ENCODE data around the gene RAB11A. TPM values are rescaled to one million over a fixed set of nuclear protein-coding genes. Genes with fewer than 3 reads are reported as not detected.

The RAB11A gene
- polyA plus RNA-seq, 1 of the 3 experiments (the other 2 are of a cell fraction) = 352 TPM

DNA sequence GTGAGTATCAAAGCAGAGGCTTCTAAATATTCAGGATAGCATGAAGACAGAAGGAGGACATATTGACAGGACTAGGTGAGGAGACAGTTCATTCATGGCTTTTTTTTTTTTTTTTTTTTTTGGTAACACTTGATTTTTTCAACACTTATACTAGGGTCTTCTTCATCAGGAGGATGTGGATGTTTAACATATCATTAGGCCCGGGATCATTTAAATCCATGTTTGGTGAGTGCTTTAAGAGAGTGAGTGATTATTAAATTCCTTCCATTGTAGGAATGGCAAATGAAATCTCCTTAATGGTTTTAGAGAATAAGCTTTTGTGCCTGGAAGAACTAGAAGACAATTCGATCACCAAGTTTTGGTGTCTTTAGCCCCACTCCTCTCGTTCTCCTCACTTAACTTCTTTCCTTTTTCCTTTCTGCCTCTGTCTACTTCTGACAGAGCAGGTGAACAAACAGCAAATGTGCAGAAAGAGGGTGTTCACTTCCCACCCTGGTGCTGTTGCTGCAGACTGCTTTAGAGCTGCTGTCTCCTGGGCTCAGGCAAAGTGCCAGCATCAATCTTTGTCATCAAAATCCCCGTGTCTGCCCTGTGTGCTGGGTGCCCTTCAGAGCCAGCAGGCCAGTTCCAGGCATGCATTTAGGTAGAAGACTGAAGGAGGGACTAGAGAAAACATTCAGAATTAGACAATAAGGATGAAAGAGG is 35.6 kb upstream of the RAB11A start:
- H3K9me3 ChIP-seq = no peaks in the 10 kb centered on the region
- no peak overlapping the region for H3K4me3 ChIP-seq (ENCODE audit: low read depth in 2 of 2, low read length in 1 of 2)
- peaks cover 13% of the 10 kb centered on the region for H3F3A ChIP-seq (replicated peaks; ENCODE audit: insufficient read depth)
- no peaks in the 10 kb centered on the region for H3K9me2 ChIP-seq
- no peak overlapping the region for H3K9ac ChIP-seq
- no peaks in the 10 kb centered on the region for H3K36me3 ChIP-seq (replicated peaks in 1 of 2; ENCODE audit: control insufficient read depth in 1 of 2, insufficient read depth in 2 of 2, low read length in 1 of 2)
- ChIA-PET POLR2A (interaction anchor here (0.6 to 1.0 kb wide), 2 partner anchors 36 to 285 kb away, joined by 3 to 9 read pairs; partner anchors contain the start of gene RAB11A), CTCF (interaction anchor here (0.8 to 6.6 kb wide), 10 partner anchors 9 to 237 kb away, joined by 3 to 65 read pairs (median 6); partner anchors contain the start of gene INTS14)
- peak; percentile 49 for DNase-seq
- 66% methylated on average over 4 of the region's 4 CpGs for WGBS (ENCODE audit: low lambda C conversion rate)
- TF ChIP-seq NFIC (IDR thresholded peaks at IDR 0.05; ENCODE audit: borderline replicate concordance) = no peak
- TF ChIP-seq RFX5 (IDR thresholded peaks at IDR 0.05; ENCODE audit: low read length) = no peak
- TF ChIP-seq RAD21 (IDR thresholded peaks at IDR 0.05; ENCODE audit: low read length) = peak; percentile 10; the same call in 1 of the 2 replicates
- no peak for TF ChIP-seq TAF1 (IDR thresholded peaks at IDR 0.05; ENCODE audit: borderline replicate concordance, low read depth, low read length)
- TF ChIP-seq EZH2phosphoT487 (IDR thresholded peaks at IDR 0.05; ENCODE audit: borderline replicate concordance, low read depth) = no peak
- TF ChIP-seq POLR2AphosphoS5 (IDR thresholded peaks at IDR 0.05; ENCODE audit: low read depth, low read length) = no peak
- no peak for TF ChIP-seq FOXJ3 (CRISPR knock-in tag; IDR thresholded peaks at IDR 0.05)
- H3K79me2 ChIP-seq (ENCODE audit: insufficient read depth) = no peaks in the 10 kb centered on the region
- H3K4me1 ChIP-seq (ENCODE audit: control insufficient read depth in 1 of 2, insufficient read depth in 2 of 2, low read depth in 1 of 2, low read length in 1 of 2) = peaks cover 9 to 15% of the 10 kb centered on the region in 2 experiments; a peak in 3 of 4 replicates
- peak overlapping the region; percentile 65 for H2AFZ ChIP-seq (ENCODE audit: low read depth)
- no peaks in the 10 kb centered on the region for H4K20me1 ChIP-seq (ENCODE audit: insufficient read depth)
- peak overlapping the region; percentile 66 to 67 for H3K27ac ChIP-seq (ENCODE audit: low read depth in 2 of 2, low read length in 1 of 2)
- H3K4me2 ChIP-seq = no peak overlapping the region
- no peaks in the 10 kb centered on the region for H3K27me3 ChIP-seq (ENCODE audit: insufficient read depth)

DNA sequence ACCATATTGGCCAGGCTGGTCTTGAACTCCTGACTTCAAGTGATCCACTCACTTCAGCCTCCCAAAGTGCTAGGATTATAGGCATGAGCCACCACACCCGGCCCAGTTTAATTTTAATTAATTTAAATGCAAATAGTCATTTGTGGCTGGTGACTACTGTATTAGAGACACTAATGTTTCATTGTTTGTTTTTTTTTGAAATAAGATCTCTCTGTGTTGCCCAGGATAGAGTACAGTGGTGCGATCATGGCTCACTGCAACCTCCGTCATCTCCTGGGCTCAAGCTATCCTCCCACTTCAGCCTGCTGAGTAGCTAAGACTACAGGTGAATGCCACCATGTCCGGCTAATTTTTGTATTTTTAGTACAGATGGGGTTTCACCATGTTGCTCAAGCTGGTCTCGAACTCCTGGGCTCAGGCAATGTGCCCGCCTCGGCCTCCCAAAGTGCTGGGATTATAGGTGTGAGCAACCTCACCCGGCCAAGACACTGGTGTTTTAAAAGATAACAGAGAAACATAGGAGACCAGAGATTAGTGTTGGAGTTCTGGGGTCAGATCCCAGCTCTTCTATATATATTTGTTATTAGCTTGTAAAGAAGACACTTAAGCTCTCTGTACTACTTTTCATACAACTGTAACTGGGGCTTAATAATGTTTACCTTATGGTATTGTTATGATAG is 34.5 kb upstream of the RAB11A start:
- H3K9me2 ChIP-seq = no peaks in the 10 kb centered on the region
- POLR2A ChIA-PET = interaction anchor here (0.6 to 1.1 kb wide), 2 partner anchors 35 to 286 kb away, joined by 4 to 9 read pairs; partner anchors contain the start of gene RAB11A

More for the DNA sequence above, 34.5 kb upstream of the RAB11A start:
- Histone ChIP-seq H3F3A (replicated peaks; ENCODE audit: insufficient read depth) (peaks cover 13% of the 10 kb centered on the region), H3K4me3 (ENCODE audit: low read depth in 2 of 2, low read length in 1 of 2) (no peak overlapping the region), H3K4me2 (no peak overlapping the region), H3K27ac (ENCODE audit: low read depth in 2 of 2, low read length in 1 of 2) (no peak overlapping the region), H3K9ac (no peak overlapping the region), H3K27me3 (ENCODE audit: insufficient read depth) (no peaks in the 10 kb centered on the region), H3K36me3 (replicated peaks in 1 of 2; ENCODE audit: control insufficient read depth in 1 of 2, insufficient read depth in 2 of 2, low read length in 1 of 2) (no peaks in the 10 kb centered on the region), H4K20me1 (ENCODE audit: insufficient read depth) (no peaks in the 10 kb centered on the region), H3K9me3 (no peaks in the 10 kb centered on the region), H3K79me2 (ENCODE audit: insufficient read depth) (no peaks in the 10 kb centered on the region), H3K4me1 (ENCODE audit: control insufficient read depth in 1 of 2, insufficient read depth in 2 of 2, low read depth in 1 of 2, low read length in 1 of 2) (peaks cover 9 to 15% of the 10 kb centered on the region in 2 experiments; a peak in 3 of 4 replicates), H2AFZ (ENCODE audit: low read depth) (no peak overlapping the region)
- WGBS (ENCODE audit: low lambda C conversion rate) = 92% methylated on average over 8 of the region's 8 CpGs
- DNase-seq = no peak
- TF ChIP-seq, protein P1, sequence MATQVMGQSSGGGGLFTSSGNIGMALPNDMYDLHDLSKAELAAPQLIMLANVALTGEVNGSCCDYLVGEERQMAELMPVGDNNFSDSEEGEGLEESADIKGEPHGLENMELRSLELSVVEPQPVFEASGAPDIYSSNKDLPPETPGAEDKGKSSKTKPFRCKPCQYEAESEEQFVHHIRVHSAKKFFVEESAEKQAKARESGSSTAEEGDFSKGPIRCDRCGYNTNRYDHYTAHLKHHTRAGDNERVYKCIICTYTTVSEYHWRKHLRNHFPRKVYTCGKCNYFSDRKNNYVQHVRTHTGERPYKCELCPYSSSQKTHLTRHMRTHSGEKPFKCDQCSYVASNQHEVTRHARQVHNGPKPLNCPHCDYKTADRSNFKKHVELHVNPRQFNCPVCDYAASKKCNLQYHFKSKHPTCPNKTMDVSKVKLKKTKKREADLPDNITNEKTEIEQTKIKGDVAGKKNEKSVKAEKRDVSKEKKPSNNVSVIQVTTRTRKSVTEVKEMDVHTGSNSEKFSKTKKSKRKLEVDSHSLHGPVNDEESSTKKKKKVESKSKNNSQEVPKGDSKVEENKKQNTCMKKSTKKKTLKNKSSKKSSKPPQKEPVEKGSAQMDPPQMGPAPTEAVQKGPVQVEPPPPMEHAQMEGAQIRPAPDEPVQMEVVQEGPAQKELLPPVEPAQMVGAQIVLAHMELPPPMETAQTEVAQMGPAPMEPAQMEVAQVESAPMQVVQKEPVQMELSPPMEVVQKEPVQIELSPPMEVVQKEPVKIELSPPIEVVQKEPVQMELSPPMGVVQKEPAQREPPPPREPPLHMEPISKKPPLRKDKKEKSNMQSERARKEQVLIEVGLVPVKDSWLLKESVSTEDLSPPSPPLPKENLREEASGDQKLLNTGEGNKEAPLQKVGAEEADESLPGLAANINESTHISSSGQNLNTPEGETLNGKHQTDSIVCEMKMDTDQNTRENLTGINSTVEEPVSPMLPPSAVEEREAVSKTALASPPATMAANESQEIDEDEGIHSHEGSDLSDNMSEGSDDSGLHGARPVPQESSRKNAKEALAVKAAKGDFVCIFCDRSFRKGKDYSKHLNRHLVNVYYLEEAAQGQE (IDR thresholded peaks at IDR 0.05; ENCODE audit: low read depth, low read length) = no peak
- TF ChIP-seq EZH2phosphoT487 (IDR thresholded peaks at IDR 0.05; ENCODE audit: borderline replicate concordance, low read depth) (no peak), CHD2 (IDR thresholded peaks at IDR 0.05; ENCODE audit: low read length, partially characterized antibody) (no peak), ZBTB33 (IDR thresholded peaks at IDR 0.05; ENCODE audit: borderline replicate concordance, low read depth) (no peak), FOXJ3 (CRISPR knock-in tag; IDR thresholded peaks at IDR 0.05) (no peak), MAX (IDR thresholded peaks at IDR 0.05; ENCODE audit: low read depth) (no peak), RFX5 (IDR thresholded peaks at IDR 0.05; ENCODE audit: low read length) (no peak), NFIC (IDR thresholded peaks at IDR 0.05; ENCODE audit: borderline replicate concordance) (no peak), NRF1 (IDR thresholded peaks at IDR 0.05; ENCODE audit: low read depth, low read length) (no peak), RXRA (IDR thresholded peaks at IDR 0.05; ENCODE audit: borderline replicate concordance, low read depth) (no peak)
- TF ChIP-seq, protein P2, sequence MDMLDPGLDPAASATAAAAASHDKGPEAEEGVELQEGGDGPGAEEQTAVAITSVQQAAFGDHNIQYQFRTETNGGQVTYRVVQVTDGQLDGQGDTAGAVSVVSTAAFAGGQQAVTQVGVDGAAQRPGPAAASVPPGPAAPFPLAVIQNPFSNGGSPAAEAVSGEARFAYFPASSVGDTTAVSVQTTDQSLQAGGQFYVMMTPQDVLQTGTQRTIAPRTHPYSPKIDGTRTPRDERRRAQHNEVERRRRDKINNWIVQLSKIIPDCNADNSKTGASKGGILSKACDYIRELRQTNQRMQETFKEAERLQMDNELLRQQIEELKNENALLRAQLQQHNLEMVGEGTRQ (IDR thresholded peaks at IDR 0.05; ENCODE audit: borderline replicate concordance, low read depth, low read length) = no peak
- CTCF ChIA-PET = interaction anchor here (1.6 to 6.6 kb wide), 6 partner anchors 10 to 238 kb away, joined by 3 to 65 read pairs (median 8); partner anchors contain the start of gene INTS14
